WERI-Rb-1 (cell line): Measurements from ENCODE around the gene PLCXD3.

Experiments used
- DNase-seq: peaks from one replicate; pipeline ENCODE4 v3.0.0-alpha.2; 2020
- H3K27ac ChIP-seq: fragments of 250-450 bp; sonication (Bioruptor Pico); 2 replicates; pipeline ENCODE4 v1.5.1; 2020; ENCODE audit warnings: mild to moderate bottlenecking, moderate library complexity
- H3K27me3 ChIP-seq: fragments of 250-450 bp; sonication (Bioruptor Pico); 2 replicates; pipeline ENCODE4 v1.5.1; 2021; ENCODE audit warnings: mild to moderate bottlenecking, low read depth, moderate library complexity; ENCODE audit not compliant: insufficient read depth, severe bottlenecking
- H3K36me3 ChIP-seq: fragments of 250-450 bp; sonication (Bioruptor Pico); 2 replicates; pipeline ENCODE4 v1.5.1; 2020; ENCODE audit warnings: mild to moderate bottlenecking, moderate library complexity
- H3K4me3 ChIP-seq: 2 replicates; pipeline ENCODE4 v1.5.1; 2011; ENCODE audit warnings: low read depth, mild to moderate bottlenecking, control low read depth, low read length
- H3K9me3 ChIP-seq: fragments of 250-450 bp; sonication (Bioruptor Pico); 2 replicates; pipeline ENCODE4 v1.5.1; 2021; ENCODE audit warnings: mild to moderate bottlenecking, moderate library complexity; ENCODE audit not compliant: severe bottlenecking
- CTCF ChIP-seq: IDR thresholded peaks from 2 replicates; pipeline ENCODE4 v1.5.1; 2011; ENCODE audit warnings: low read depth, mild to moderate bottlenecking, control low read depth, inconsistent platforms, low read length

PLCXD3 gene

GRCh38 chr5:41312066-41312465, 198.3 kb downstream of the PLCXD3 start:
- Histone ChIP-seq H3K36me3 (no peaks in the 10 kb centered on the region), H3K27ac (no peak overlapping the region), H3K9me3 (no peaks in the 10 kb centered on the region), H3K27me3 (peaks cover under 1% of the 10 kb centered on the region), H3K4me3 (no peak overlapping the region)
- DNase-seq: no peak
- no peak for TF ChIP-seq CTCF

- Histone ChIP-seq H3K27ac (no peak overlapping the region), H3K9me3 (no peaks in the 10 kb centered on the region), H3K27me3 (peaks cover 2% of the 10 kb centered on the region), H3K4me3 (no peak overlapping the region), H3K36me3 (no peaks in the 10 kb centered on the region)
- TF ChIP-seq CTCF: no peak
- no peak for DNase-seq
Observed at GRCh38 chr5:41309275-41309674, 201.1 kb downstream of the PLCXD3 start.

- H3K27ac ChIP-seq: no peak overlapping the region
- no peak for DNase-seq
- no peaks in the 10 kb centered on the region for H3K36me3 ChIP-seq
- H3K4me3 ChIP-seq: no peak overlapping the region
- no peak for TF ChIP-seq CTCF
- peaks cover 2% of the 10 kb centered on the region for H3K27me3 ChIP-seq
- H3K9me3 ChIP-seq: no peaks in the 10 kb centered on the region
Observed at GRCh38 chr5:41306005-41306404, 204.4 kb downstream of the PLCXD3 start.

- no peaks in the 10 kb centered on the region for H3K36me3 ChIP-seq
- no peak for TF ChIP-seq CTCF
- H3K4me3 ChIP-seq: no peak overlapping the region
- H3K27me3 ChIP-seq: peaks cover 5% of the 10 kb centered on the region
- no peaks in the 10 kb centered on the region for H3K9me3 ChIP-seq
- no peak overlapping the region for H3K27ac ChIP-seq
- DNase-seq: no peak
Observed at GRCh38 chr5:41305056-41305455, 205.3 kb downstream of the PLCXD3 start.

GRCh38 chr5:41296066-41296465, 214.3 kb downstream of the PLCXD3 start:
- TF ChIP-seq CTCF: no peak
- peaks cover 10% of the 10 kb centered on the region for H3K27me3 ChIP-seq
- H3K4me3 ChIP-seq: no peak overlapping the region
- DNase-seq: no peak
- H3K9me3 ChIP-seq: no peaks in the 10 kb centered on the region
- H3K36me3 ChIP-seq: no peaks in the 10 kb centered on the region
- H3K27ac ChIP-seq: no peak overlapping the region

- Histone ChIP-seq H3K27ac (no peak overlapping the region), H3K27me3 (peaks cover 2% of the 10 kb centered on the region), H3K9me3 (no peaks in the 10 kb centered on the region), H3K4me3 (no peak overlapping the region), H3K36me3 (no peaks in the 10 kb centered on the region)
- DNase-seq: no peak
- no peak for TF ChIP-seq CTCF
Observed at GRCh38 chr5:41291323-41291722, 219.1 kb downstream of the PLCXD3 start.
